Lung (tissue), 12 donors: Measurements from ENCODE around the gene TRAIP. TPM values are rescaled to one million over a fixed set of nuclear protein-coding genes. Genes with fewer than 3 reads are reported as not detected.
A peak's percentile ranks its signal among the peaks of the same experiment; 100 is the strongest.

Source experiments
- ATAC-seq: fragments of 200-7000 bp; cut with Tn5 transposase; one replicate; pipeline ENCODE4 v1.9.1; 2020; ENCODE audit warnings: moderate number of reproducible peaks; ENCODE audit not compliant: insufficient read depth, low FRiP score
- DNase-seq, 3 donors: peaks; one replicate each; pipeline ENCODE4 v3.0.0-alpha.2; 2013 to 2017
- H3K27ac ChIP-seq, 2 donors: one replicate each; pipeline ENCODE4 v1.5.1; 2013; ENCODE audit warnings: mild to moderate bottlenecking in 2 of 2, moderate library complexity in 2 of 2, control low read depth in 1 of 2, inconsistent platforms in 1 of 2, low read depth in 1 of 2, low read length in 1 of 2
- H3K27me3 ChIP-seq, 3 donors: one replicate each; pipeline ENCODE4 v1.5.1; 2013; ENCODE audit warnings: low read length in 2 of 3; ENCODE audit not compliant: control insufficient read depth in 3 of 3, insufficient read depth in 3 of 3
- H3K36me3 ChIP-seq, 4 donors: one replicate each; pipeline ENCODE4 v1.5.1; 2013; ENCODE audit warnings: low read length in 4 of 4, mild to moderate bottlenecking in 1 of 4, moderate library complexity in 1 of 4; ENCODE audit not compliant: control insufficient read depth in 4 of 4, insufficient read depth in 4 of 4
- H3K4me1 ChIP-seq, 5 donors: one replicate each; pipeline ENCODE4 v1.5.1; 2013; ENCODE audit warnings: low read length in 5 of 5, mild to moderate bottlenecking in 2 of 5, moderate library complexity in 1 of 5; ENCODE audit not compliant: control insufficient read depth in 5 of 5, insufficient read depth in 5 of 5
- H3K4me3 ChIP-seq: one replicate; pipeline ENCODE4 v1.5.1; 2013; ENCODE audit warnings: mild to moderate bottlenecking, control low read depth, moderate library complexity
- H3K9ac ChIP-seq, 2 donors: one replicate each; pipeline ENCODE4 v1.5.1; 2013; ENCODE audit warnings: low read length in 2 of 2, control low read depth in 1 of 2; ENCODE audit not compliant: insufficient read depth in 1 of 2
- H3K9me3 ChIP-seq, 4 donors: one replicate each; pipeline ENCODE4 v1.5.1; 2013; ENCODE audit warnings: low read length in 3 of 4, mild to moderate bottlenecking in 1 of 4, moderate library complexity in 1 of 4; ENCODE audit not compliant: control insufficient read depth in 4 of 4, insufficient read depth in 3 of 4
- CTCF ChIP-seq: IDR thresholded peaks from 2 replicates; pipeline ENCODE4 v1.5.1; 2012; ENCODE audit warnings: mild to moderate bottlenecking; ENCODE audit errors: control extremely low read depth, extremely low read depth
- WGBS, 2 donors: extraction: QIAGEN DNeasy Blood & Tissue Kit; methylation state at CpG; one replicate each; pipeline ENCODE4 v1.1.7; 2013; 5-methylcytosine and 5-hydroxymethylcytosine counted together
- polyA plus RNA-seq, 2 donors: library from polyadenylated mRNA; stranded (reverse); fragments of 200-250 nt; gene quantifications; one replicate each; pipeline ENCODE4 v1.2.1, GENCODE V29; 2013
- total RNA-seq, 2 donors: library from RNA; depleted of rRNA in 1 of 2; stranded (reverse); fragments of >200 nt in 1 of 2; gene quantifications; one replicate each; pipeline ENCODE4 v1.2.1, GENCODE V29; 2014 to 2021
- donor health status: control.
- donor health status: control.
- donor health status: Bipolar disorder and iron deficiency.
- donor health status: healthy.
- donor health status: DM: yes; HTN: yes; CAD: no.

The TRAIP gene
- total and polyA plus RNA-seq, 4 donors: 1.8 to 3.2 (median 2.4) TPM

GRCh38 chr3:49902511-49903345, 46.4 kb upstream of the TRAIP start:
- Histone ChIP-seq H3K9me3 (no peaks in the 10 kb centered on the region), H3K27ac (peak overlapping the region in 1 of 2 donors; percentile 82), H3K27me3 (no peaks in the 10 kb centered on the region), H3K9ac (no peak overlapping the region), H3K4me1 (peaks cover 0 to 41% (median 14%) of the 10 kb centered on the region in 5 donors), H3K4me3 (peak overlapping the region; percentile 51), H3K36me3 (peaks cover 0 to 4% (median 0%) of the 10 kb centered on the region in 4 donors)
- DNase-seq (no peak), ATAC-seq (no peak)
- no peak for TF ChIP-seq CTCF
- WGBS, 2 donors: 91 to 93% methylated on average over 44 of the region's 44 CpGs

- WGBS, 2 donors: 52 to 63% methylated on average over 11 of the region's 11 CpGs
- Histone ChIP-seq H3K27me3 (no peaks in the 10 kb centered on the region), H3K4me1 (peaks cover 0 to 41% (median 14%) of the 10 kb centered on the region in 5 donors), H3K4me3 (no peak overlapping the region), H3K27ac (peak overlapping the region in 1 of 2 donors; percentile 63), H3K9me3 (no peaks in the 10 kb centered on the region), H3K36me3 (peaks cover 0 to 11% (median 0%) of the 10 kb centered on the region in 4 donors), H3K9ac (no peak overlapping the region)
- ATAC-seq (no peak), DNase-seq (peak; percentile 59 to 82 (median 69))
- TF ChIP-seq CTCF: no peak
These were observed 45.3 kb upstream of the TRAIP start for GRCh38 chr3:49901366-49902339.

- H3K4me3 ChIP-seq: no peak overlapping the region
- H3K9me3 ChIP-seq: no peaks in the 10 kb centered on the region
- 62 to 80% methylated on average over 8 of the region's 8 CpGs for WGBS, 2 donors
- H3K27me3 ChIP-seq: no peaks in the 10 kb centered on the region
- peaks cover 0 to 34% (median 14%) of the 10 kb centered on the region in 5 donors for H3K4me1 ChIP-seq
- peaks cover 0 to 19% (median 0%) of the 10 kb centered on the region in 4 donors for H3K36me3 ChIP-seq
- peak overlapping the region in 1 of 2 donors; percentile 65 for H3K27ac ChIP-seq
- no peak for DNase-seq
- TF ChIP-seq CTCF: no peak
- H3K9ac ChIP-seq: no peak overlapping the region
- ATAC-seq: peak; percentile 68
These were observed 44.3 kb upstream of the TRAIP start for GRCh38 chr3:49900491-49901153.
